ENCODE data around the gene VPS36.
"Not testable (repeated sequence)": the region's sequence is repeated elsewhere in the genome, so short reads cannot be mapped to it uniquely, and the experiment has no call there.

Gene VPS36

DNA sequence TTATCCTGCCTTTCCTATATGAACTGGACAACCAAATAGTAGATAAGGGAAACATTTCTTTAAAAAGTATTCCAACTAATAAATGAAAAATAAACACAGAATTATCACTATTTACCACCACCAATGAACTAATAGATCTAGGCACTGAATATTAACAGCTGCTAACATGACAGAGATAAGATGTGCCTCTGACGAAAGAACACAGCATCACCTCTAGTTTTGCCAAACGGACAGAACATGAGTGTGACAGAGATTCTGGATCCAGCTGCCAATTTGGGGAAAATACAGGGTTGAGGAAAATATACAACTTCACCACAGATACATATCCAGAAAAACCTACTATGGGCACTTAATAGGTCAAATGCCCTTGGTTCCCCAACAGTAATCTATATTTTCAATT is 18.0 kb downstream of the VPS36 start:
- DNase-seq: no peak

GRCh38 chr13:52428295-52428694 is 22.1 kb downstream of the VPS36 start:
- no peak for DNase-seq

GRCh38 chr13:52421216-52421615 is 29.2 kb downstream of the VPS36 start:
- no peak for DNase-seq

- DNase-seq: no peak
Measured at GRCh38 chr13:52419080-52419479, 31.4 kb downstream of the VPS36 start.

GRCh38 chr13:52414963-52415362 is 35.5 kb downstream of the VPS36 start:
- DNase-seq: no peak

DNA sequence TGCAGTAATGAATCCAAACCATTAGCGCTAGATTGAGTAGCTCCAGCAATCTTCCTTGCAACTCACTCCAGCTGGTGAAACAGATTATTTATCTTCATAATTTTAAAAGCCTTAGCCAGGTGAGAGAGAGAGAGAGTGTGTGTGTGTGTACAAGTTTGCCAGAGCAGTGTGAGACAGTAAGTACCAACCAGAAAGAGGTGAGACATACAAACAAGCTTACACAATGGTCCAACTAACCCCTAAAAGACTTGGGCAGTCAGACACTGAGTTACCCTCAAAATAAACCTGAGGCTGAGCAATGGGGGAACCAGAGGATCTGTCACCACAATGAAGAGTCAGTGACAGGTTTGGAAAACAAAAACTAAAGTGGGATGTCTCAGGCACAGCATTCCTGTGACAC is 36.4 kb downstream of the VPS36 start:
- DNase-seq: no peak

- DNase-seq: no peak
Measured at GRCh38 chr13:52412128-52412527, 38.3 kb downstream of the VPS36 start.

- no peak for DNase-seq
Measured at GRCh38 chr13:52411629-52412028, 38.8 kb downstream of the VPS36 start.

DNA sequence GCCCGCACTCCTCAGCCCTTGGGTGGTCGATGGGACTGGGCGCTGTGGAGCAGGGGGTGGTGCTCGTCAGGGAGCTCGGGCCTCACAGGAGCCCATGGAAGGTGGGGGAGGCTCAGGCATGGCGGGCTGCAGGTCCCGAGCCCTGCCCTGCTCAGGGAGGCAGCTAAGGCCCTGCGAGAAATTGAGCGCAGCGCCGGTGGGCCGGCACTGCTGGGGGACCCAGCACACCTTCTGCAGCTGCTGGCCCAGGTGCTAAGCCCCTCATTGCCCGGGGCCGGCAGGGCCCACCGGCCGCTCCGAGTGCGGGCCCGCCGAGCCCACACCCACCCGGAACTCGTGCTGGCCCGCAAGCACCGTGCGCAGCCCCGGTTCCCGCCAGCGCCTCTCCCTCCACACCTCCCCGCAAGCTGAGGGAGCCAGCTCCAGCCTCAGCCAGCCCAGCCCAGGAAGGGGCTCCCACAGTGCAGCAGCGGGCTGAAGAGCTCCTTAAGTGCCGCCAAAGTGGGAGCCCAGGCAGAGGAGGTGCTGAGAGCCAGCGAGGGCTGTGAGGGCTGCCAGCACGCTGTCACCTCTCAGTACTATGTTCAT is 42.3 kb downstream of the VPS36 start:
- not testable (repeated sequence) for DNase-seq

DNA sequence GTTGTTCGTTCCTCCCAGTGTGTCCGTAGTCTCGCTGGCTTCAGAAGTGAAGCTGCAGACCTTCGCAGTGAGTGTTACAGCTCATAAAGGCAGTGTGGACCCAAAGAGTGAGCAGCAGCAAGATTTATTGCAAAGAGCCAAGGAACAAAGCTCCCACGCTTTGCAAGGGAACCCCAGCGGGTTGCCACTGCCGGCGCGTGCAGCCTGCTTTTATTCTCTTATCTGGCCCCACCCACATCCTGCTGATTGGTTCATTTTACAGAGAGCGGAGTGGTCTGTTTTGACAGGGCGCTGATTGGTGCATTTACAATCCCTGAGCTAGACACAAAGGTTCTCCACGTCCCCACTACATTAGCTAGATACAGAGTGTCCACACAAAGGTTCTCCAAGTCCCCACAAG is 43.0 kb downstream of the VPS36 start:
- not testable (repeated sequence) for DNase-seq

GRCh38 chr13:52406629-52407028 is 43.8 kb downstream of the VPS36 start:
- no peak for DNase-seq

- DNase-seq: no peak
Measured at GRCh38 chr13:52405767-52406494, 44.5 kb downstream of the VPS36 start, which contains the start of gene THSD1. THSD1 (minus strand) TSS chr13:52406172; CDS start chr13:52402600, 3,572 bp downstream.

DNA sequence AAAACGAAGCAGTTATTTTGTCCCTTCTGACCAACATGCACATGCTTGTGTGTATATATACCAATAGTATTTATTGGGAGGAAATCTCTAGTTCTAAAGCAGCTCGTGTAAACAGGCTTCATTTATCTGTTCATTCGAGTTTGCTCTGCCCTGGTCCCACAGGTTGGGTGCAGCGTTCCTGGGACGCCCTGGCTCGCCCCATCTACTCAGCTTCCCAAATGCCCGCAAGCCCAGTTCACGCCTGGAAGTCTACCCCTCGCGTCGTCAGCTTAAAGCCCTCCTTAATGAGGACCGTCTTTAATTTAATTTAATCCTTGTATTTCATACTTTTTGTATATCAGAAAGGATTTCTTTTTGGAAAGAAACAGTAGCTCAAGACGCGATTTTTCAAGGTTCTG is 45.1 kb downstream of the VPS36 start:
- DNase-seq: no peak

GRCh38 chr13:52399708-52400107 is 50.7 kb downstream of the VPS36 start:
- DNase-seq: no peak

- DNase-seq: no peak
Measured at GRCh38 chr13:52399046-52399445, 51.4 kb downstream of the VPS36 start.

DNA sequence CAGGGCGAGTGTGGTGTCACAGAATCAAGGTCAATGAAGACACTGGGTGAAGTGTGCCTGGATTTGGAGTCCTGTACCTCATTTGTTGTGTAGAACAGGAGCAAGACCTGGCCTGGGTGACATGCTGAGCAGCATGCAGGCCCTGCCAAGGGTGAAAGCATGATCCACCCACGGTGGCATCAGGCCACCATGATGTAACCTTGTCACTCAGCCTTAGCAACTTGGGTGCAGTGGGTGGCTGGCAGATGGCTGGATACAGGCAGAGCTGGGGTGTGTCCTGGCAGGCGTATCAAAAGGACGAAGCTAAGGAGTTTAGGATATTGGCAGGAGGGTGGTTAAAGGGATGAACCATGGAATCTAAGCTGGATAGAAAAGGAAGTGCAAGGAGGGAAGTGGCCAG is 54.7 kb downstream of the VPS36 start:
- DNase-seq: no peak

DNA sequence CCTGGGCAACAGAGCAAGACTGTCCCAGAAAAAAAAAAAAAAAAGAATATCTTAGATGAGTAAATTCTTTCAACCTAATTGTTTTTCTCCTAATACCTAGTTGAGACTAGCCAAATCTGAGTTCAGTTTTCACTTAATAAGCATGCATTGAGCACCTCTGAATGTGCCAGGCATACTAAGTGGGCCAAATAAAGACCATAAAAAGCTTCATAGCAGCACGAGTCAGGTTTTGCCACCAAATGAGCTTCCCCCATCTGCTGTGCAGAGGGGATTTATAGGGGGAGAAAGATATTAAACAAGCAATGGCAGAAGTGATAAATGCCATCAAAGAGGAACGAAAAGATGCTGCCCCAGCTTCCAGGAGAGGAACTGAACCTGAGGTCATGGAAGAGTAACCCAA is 55.8 kb downstream of the VPS36 start:
- DNase-seq: no peak

DNA sequence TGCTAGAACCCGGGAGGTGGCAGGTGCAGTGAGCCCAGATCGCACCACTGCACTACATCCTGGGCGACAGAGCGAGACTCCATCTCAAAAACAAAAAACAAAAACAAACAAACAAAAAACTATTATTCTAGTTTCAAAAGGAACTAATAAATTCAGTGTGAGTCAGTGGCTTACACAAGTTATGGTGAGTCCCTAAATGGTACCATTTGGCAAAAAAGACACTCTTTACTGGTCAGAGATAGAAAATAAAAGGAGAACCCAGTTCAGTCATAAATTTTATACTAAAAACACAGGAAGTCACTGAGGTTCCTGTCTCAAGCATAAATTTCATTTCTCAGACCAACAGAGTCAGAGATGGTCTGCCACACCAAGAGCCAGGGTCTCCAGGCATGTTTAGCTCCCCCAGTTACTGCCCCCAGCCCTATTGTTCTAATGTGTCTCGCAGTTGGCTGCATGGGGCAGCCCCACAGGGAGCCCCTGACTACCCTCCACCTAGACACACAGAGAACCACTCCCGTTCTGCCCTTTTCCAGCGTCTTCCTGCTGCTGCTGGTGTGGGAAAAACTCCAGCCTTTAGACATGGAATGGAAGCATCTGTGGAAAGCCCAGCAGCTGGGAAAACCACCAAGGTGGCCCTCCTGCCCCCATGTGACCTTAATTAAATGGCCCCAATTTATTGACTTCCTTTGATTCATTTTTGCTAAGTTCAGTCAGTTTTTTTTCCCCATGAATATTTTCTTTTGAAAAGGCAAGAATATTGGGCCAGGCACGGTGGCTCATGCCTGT is 56.7 kb downstream of the VPS36 start:
- DNase-seq: no peak

GRCh38 chr13:52387721-52388120 is 62.7 kb downstream of the VPS36 start:
- DNase-seq: no peak

DNA sequence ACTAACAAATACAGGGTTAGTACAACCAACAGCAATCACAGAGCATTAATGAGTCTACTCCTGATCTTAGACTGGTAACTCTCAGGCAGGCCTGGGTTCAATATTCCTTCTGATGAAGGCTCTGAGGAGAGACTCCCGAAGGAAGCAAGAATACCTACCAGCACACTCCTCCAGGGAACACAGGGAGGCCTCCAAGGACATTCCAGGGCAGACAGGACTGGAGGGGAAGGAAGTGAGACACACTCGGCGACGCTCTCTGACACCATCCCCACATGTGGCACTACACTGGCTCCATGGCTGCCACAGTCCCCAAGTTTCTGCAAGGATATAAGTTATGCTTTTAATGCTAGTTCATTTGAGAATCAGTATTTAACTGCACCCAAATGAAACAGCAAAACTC is 64.6 kb downstream of the VPS36 start:
- no peak for DNase-seq

GRCh38 chr13:52383366-52383765 is 67.1 kb downstream of the VPS36 start:
- DNase-seq: no peak

DNA sequence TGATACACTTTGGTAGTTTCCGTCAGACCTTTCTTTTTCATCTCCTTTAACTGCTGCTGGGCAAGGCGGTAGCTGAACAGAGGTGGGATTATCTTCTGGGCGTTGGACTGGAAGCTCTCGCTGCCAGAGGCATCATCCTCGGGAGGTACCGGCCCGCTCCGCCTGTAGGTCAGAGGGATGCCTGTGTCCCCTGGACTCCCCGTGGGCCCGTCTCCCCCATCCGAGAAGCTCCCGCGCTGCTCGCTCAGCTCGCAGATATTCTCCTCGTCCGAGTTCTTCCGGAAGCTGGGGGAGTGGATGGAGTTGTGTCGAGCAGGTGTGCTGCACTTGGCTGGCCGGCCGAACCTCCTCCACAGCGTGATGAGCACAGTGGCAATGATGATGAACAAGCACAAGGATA is 72.1 kb downstream of the VPS36 start:
- DNase-seq: no peak

DNA sequence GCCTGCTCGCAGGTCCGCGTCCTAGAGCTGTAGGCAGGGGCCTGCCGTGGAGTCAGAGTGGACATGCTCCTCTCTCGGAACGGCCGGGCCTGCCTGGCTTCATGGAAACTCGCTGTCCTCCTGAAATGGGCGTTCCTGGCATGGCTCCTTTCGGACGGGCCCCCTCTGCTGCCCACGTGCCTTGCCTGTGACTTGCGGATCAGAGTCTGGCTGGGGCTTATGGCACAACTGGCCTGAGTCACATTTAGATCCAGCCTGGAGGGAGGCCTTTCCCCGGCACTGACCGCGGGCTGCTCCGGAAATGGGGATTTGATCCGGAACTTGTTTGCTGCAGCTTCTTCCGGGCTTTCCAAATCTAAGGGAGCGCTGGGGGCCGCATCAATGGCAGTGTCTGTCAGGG is 72.5 kb downstream of the VPS36 start:
- no peak for DNase-seq

DNA sequence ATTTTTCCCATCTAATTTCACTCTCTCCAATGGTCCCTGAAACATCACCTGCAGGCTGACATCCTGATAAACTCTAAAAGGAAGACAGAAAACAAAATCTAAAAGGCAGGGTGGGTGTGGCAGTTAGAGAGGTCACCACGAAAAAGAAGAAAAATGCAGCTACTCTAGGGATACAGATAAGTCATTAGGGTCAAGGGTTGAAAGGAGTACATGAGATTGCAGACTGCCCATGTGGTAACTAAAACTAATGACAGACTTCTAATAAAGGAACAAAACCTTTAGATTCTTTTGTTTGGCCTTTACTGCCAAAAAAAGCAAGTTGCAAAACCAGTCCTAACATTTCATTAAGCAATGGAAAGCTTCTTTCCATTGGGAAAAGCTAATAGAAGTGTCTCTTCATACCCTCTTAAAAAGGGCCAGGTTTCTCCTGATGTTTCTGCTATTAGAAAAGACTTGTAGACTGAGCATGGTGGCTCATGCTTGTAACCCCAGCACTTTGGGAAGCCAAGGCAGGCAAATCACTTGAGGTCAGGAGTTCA is 75.5 kb downstream of the VPS36 start:
- DNase-seq: no peak

Measured in NCI-H187 treated with DMSO at 0.1 percent for 48 hours (cell line).